ENCODE measurements around the gene PDE5A. TPM values are rescaled to one million over a fixed set of nuclear protein-coding genes. Genes with fewer than 3 reads are reported as not detected.

The PDE5A gene
- total RNA-seq, 4 donors from 2014 or later: 13.7 to 30.0 (median 17.6) TPM

DNA sequence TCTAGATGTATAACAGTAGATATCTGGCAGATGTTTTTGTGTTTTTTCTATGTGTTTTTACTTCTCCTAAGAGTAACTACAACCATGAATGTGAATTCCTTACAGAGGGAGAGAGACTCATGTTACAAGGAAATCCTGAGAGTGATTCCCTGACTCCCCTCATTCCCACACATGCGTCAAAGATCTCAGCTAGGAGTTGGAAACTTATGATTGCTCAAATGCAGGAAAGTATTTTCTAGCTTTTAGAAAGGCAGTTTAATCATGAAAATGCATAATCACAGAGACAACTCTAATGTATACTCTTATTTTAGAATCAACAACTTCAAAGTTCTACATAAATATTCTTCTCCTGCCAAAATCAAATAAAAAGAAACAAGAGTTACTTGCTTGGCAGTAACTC lies 121.8 kb downstream of the PDE5A start:
- TF ChIP-seq, protein P1, sequence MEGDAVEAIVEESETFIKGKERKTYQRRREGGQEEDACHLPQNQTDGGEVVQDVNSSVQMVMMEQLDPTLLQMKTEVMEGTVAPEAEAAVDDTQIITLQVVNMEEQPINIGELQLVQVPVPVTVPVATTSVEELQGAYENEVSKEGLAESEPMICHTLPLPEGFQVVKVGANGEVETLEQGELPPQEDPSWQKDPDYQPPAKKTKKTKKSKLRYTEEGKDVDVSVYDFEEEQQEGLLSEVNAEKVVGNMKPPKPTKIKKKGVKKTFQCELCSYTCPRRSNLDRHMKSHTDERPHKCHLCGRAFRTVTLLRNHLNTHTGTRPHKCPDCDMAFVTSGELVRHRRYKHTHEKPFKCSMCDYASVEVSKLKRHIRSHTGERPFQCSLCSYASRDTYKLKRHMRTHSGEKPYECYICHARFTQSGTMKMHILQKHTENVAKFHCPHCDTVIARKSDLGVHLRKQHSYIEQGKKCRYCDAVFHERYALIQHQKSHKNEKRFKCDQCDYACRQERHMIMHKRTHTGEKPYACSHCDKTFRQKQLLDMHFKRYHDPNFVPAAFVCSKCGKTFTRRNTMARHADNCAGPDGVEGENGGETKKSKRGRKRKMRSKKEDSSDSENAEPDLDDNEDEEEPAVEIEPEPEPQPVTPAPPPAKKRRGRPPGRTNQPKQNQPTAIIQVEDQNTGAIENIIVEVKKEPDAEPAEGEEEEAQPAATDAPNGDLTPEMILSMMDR (IDR thresholded peaks at IDR 0.05; ENCODE audit: low read depth): no peak

- TF ChIP-seq, protein P1 (IDR thresholded peaks at IDR 0.05; ENCODE audit: low read depth): no peak
These were observed 124.0 kb downstream of the PDE5A start for GRCh38 chr4:119504616-119505015.

- TF ChIP-seq, protein P1 (IDR thresholded peaks at IDR 0.05; ENCODE audit: low read depth): no peak
These were observed 126.9 kb downstream of the PDE5A start for GRCh38 chr4:119501740-119502139.

GRCh38 chr4:119498527-119498926 lies 130.1 kb downstream of the PDE5A start:
- TF ChIP-seq, protein P1 (IDR thresholded peaks at IDR 0.05; ENCODE audit: low read depth): no peak

- TF ChIP-seq, protein P1 (IDR thresholded peaks at IDR 0.05; ENCODE audit: low read depth): no peak
These were observed 134.7 kb downstream of the PDE5A start for GRCh38 chr4:119493886-119494285.

DNA sequence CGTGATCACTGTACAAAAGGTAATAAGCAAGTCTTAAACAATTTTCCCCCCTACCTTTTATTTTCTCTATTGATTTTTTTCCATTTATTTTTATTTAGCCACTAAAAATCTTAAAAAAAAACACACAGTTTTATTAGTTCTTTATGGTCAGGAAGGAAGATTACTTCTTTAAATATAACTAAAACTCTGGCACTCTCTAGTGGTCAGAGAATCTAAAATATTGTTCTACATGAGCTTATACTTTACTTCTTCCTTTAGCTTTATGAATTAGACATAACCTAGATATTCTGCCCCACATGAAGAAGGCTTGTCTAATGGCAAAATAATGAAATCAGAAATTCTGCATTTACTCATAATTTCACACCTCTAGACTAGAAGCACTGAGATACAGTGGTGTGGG lies 135.2 kb downstream of the PDE5A start:
- TF ChIP-seq, protein P1 (IDR thresholded peaks at IDR 0.05; ENCODE audit: low read depth): no peak

GRCh38 chr4:119490335-119490734 lies 138.3 kb downstream of the PDE5A start:
- TF ChIP-seq, protein P1 (IDR thresholded peaks at IDR 0.05; ENCODE audit: low read depth): no peak
